Cerebellar cortex (tissue), 1 donor: ENCODE data around the gene ANKMY2.
A peak's percentile ranks its signal among the peaks of the same experiment; 100 is the strongest.
"Not testable (repeated sequence)": the region's sequence is repeated elsewhere in the genome, so short reads cannot be mapped to it uniquely, and the experiment has no call there.

Source experiments
- DNase-seq: peaks from one replicate; pipeline ENCODE4 v3.0.0-alpha.2; 2015; ENCODE audit warnings: low spot score

The ANKMY2 gene

DNA sequence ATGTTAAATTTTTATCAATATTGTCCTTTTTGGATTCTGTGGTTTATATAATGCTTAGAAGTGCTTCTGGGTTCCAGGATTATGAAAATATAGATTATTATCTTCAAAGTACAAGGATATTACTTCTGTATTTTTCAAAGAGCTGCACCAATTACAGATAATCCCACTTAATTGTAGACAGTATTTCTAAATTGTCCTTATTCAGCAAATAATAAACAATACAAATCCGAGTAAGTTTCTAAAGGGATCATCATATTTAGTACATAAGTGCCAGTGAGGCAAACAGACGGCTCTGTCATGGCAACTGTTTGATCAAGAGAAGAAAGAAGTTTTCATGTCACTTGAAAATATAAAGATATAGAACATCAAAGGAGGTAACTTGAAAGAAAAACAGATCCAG, 19.2 kb downstream of the ANKMY2 start:
- DNase-seq = no peak

- no peak for DNase-seq
Measured at GRCh38 chr7:16619979-16620408, 25.6 kb downstream of the ANKMY2 start.

DNA sequence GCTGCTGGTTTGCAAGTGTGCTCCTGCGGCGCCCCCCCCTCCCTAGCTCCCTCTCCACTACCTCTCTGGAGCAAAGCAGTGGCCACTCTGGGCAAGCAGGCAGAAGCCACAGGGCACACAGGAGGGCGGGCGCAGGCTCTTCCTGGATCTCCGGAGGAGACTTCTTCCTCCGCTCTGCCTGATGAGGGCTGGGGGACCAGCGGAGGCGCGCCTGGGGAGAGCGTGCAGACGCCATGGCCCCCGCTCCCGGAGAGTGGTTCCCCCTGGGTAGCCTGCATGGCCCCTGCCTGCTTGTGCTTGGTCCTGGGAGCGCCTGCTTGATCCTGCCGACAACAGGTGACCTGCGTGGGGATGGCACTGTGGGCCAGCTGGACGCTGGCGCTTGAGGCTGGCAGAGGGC, 29.0 kb downstream of the ANKMY2 start:
- DNase-seq = no peak

DNA sequence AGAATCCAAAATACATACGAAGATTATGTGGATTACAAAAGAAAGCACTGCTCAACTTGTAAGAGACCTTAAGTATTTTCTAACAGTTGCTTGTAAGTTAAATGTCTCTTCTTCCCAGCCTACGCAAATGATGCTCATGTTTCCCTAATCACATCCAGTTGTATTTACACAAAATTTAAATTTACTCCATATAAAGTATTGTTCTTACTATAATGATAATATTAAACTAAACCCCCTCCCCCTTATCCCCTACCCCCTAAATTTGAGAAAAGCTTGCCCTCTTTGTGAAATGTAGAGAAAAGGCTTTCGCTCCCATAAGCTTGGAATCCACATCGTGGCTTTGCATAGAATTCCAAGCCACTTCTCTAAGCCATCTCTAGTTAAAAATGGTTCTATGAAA, 29.4 kb downstream of the ANKMY2 start:
- no peak for DNase-seq

DNA sequence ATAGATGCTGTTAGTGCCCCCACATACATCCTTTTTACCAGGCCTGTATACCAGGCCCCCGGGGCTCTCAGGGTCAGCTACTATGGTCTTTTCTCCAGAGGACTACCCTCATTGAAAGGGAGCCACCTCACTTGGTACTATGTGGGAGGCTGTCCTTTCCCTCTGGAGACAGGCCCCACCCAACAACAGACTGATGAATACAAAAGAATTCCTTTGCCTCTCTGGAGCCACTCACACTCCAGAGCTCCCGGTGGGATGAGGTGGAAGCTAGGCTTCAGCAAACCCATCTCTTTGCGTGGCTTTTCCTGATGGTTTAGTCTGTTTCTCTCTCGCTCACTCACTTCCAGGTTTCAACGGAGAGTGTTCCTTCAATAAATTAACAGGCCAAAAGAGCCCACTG, 30.3 kb downstream of the ANKMY2 start:
- DNase-seq = no peak

DNA sequence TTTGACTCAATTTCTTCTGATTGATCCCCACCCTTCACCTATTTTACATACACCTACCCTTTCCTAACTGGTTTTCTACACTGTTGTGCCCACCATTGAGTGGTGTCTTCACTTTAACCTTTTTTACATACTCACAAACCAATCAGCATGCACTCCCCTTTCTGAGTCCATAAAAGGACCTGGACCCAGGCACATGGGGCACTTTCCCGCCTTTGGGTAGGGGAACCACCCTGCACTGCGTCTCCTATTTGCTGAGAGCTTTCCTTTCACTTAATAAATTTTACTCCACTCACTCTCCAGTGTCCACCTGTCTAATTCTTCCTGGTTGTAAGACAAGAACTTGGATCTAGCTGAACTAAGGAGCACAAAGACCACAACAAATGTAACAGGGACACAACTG, 33.8 kb downstream of the ANKMY2 start:
- no peak for DNase-seq

GRCh38 chr7:16609842-16610450, 35.6 kb downstream of the ANKMY2 start:
- DNase-seq = no peak

DNA sequence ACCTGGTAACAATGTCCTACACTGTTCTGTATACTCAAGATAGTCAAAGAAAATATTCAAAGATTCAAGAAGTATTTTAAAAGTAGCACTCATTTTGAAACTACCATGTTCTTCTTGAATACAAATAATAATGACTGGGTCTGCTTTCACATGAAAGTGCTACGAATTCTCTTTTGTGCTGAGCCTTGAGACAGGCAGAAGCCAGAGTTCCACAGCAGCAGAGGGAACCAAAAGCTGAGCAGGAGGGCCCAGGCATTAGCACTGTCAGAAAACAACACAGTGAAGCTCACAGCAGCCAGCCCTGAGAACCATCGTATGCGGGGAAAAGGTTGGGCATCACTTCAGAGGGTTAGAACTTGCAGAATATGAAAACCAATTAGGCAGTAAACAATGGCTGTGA, 38.9 kb downstream of the ANKMY2 start:
- DNase-seq = no peak

DNA sequence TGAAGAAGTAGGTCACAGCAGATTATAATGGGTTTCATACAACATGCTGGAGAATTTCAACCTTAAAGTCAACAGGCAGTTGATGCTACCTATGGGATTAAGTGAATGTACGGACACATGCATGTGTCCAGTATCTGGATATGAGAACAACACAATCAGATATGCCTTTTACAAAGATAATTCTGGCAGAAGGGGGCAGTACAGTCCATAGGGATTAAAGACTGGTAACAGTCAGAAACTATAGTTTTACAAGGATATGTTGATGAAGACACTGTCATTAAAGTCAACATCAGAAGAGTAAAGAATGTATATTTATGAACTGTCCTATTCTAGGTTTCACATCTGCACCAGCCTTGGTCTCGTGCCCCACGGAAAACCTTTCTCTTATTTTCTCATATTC, 41.5 kb downstream of the ANKMY2 start:
- DNase-seq = peak; percentile 12

DNA sequence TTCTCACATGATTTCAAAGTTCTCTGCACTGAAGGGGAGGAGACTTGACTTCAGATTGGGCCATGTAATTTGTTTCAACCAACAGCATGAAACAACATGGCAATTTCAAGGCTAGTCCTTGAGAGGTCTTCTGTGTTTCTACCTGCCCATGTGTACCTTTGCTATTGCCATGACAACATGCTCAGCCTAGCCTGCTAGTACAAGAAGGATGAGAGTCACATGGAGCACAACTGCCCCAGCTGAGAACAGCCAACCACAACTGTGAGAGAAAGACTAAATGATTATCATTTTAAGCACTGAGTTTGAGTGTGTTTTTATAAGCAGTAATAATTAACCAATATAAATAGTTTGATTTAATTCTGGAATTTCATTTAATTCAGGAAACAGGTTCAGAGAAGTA, 41.9 kb downstream of the ANKMY2 start:
- DNase-seq = no peak

DNA sequence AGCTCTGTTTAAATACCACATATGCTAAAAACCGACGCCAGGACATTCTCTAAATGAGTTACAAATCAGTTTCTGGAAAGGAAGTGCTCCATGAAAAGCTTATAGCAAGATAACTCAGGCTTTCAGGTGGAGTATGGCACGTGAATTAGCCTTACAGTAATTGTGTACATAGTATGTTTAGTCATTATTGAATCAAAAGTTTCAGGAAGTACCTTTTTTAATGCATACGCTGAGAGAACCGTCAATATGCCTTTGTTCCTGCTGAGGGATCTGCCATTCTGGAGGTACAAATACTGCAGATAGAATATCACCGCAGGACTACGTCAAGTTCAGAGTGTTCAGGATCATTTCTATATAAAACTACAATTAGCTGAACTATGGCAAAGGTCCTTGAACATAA, 45.7 kb downstream of the ANKMY2 start:
- no peak for DNase-seq

- no peak for DNase-seq
Measured at GRCh38 chr7:16598015-16598414, 47.5 kb downstream of the ANKMY2 start.

- DNase-seq = not testable (repeated sequence)
Measured at GRCh38 chr7:16595596-16595995, 50.0 kb downstream of the ANKMY2 start.

DNA sequence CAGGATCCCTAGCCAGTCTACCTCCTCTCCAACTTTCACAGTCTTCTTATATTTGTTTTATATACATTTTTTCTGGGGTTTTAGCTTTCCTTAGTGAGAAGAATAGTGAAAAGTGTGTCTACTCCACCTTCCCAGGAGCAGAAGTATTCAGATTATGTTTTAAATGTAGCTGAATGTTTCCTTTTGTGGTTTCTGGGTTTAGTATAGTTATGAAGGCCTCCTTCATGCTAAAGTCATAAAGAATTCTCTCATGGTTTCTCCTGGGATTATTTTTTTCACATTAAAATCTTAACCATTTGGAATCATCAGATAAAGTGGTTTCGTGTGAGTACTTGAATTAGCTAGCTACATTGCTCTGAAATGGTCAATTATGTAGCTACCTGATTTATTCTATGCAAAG, 50.9 kb downstream of the ANKMY2 start:
- no peak for DNase-seq

DNA sequence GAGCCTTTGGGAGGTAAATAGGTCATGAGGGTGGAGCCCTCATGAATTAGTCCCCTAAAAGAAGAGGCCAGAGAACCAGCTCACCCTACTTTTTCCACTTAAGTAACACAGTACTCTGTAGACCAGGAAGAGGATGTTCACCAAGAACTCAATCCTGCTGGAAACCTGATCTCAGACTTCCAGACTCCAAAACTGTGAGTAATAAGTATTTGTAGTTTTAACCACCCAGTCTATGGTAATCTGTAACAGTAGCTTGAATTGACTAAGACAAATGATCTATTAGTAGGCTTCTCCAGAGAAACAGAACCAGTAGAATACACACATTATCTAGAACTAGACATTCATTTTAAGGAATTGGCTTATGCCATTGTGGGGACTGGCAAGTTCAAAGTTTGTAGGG, 51.5 kb downstream of the ANKMY2 start:
- DNase-seq = no peak

DNA sequence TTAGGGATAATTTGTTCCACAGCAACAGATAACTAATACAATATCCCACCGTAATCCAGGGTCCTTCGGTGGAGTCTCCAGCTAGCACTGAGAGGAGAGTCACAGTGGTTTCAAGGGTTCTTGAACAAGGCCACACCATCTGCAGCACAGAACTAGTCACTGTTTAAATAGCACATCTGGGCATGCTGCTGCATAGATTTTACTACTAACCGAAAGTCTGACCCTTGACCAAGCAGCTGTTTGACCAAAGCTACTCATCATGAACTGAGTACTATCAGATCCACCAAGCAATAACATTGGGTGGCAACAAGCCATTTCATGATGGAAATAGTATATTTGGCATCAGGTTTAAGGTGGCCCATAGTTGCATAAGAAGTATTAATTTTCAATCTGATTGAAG, 53.2 kb downstream of the ANKMY2 start:
- DNase-seq = no peak

GRCh38 chr7:16590424-16590823, 55.1 kb downstream of the ANKMY2 start:
- no peak for DNase-seq

DNA sequence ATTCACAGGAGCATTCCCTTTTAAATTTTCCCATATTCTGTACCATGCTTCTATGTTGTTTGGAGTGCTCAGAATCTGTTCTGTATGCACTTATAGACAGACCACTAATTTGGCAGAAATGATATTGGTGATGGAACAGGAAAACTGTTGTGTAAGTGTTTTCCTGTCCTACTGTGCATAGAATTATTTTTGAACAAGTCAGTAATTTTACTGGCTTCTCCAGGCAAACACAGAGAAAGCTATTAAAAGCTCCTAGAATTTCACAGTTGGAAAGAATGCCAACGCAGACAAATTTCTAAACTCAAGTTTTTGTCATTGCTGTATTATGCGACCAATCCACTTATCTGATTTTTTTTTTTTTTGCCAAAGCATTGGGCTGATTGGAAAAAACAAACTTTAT, 55.7 kb downstream of the ANKMY2 start:
- DNase-seq = no peak

- DNase-seq = peak; percentile 72
Measured at GRCh38 chr7:16587790-16588189, 57.8 kb downstream of the ANKMY2 start.

GRCh38 chr7:16587129-16587528, 58.4 kb downstream of the ANKMY2 start:
- DNase-seq = no peak

- no peak for DNase-seq
Measured at GRCh38 chr7:16586081-16586874, 59.3 kb downstream of the ANKMY2 start.

DNA sequence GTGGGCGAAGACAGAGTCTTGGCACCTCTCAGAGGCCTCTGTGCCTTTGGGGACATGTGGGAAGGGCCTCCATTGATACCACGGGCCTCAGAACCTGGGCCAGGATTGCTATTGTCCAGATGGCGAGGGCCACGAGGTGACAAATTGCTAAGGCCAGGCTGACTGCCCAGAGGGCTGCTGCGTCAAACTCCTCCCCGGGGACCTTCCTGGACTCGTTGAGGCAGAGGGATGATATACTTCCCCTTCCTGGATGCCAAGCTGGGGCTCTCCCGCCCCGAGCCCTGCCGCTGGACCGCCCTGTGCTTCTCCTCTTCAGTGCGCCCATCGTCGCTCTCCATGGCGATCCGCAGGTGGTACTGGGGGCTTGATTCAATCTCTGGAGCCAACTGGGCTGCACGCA, 60.0 kb downstream of the ANKMY2 start:
- no peak for DNase-seq

DNA sequence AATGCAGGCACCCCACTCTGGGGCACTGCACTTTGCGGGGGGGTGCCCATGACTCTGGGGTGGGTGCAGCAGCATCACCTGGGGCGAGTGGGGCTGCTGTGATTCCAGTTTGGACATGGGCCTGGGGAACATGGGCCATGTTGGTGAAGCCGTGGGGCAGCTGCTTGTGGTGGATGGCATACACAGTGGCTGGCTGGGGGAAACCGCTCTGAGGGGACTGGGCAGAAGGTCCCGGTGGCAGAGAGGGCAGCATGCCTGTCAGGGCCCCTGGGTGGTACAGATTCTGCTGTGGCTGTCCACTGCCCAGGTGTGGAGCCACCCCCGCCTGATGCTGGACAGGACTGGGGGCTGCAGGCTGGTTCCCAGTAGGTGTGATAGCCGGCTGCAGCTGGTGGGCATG, 61.7 kb downstream of the ANKMY2 start:
- DNase-seq = no peak

- no peak for DNase-seq
Measured at GRCh38 chr7:16581286-16581685, 64.3 kb downstream of the ANKMY2 start.
